Measurements from ENCODE around the gene MGAT4C.

- TF ChIP-seq POLR2A (IDR thresholded peaks at IDR 0.05): no peak
- TF ChIP-seq CTCF (IDR thresholded peaks at IDR 0.05): no peak
These were observed 300.1 kb downstream of the MGAT4C start for GRCh38 chr12:85956081-85956480.
